Measurements from ENCODE around the gene DISP1. TPM values are rescaled to one million over a fixed set of nuclear protein-coding genes. Genes with fewer than 3 reads are reported as not detected.

Gene DISP1, protein sequence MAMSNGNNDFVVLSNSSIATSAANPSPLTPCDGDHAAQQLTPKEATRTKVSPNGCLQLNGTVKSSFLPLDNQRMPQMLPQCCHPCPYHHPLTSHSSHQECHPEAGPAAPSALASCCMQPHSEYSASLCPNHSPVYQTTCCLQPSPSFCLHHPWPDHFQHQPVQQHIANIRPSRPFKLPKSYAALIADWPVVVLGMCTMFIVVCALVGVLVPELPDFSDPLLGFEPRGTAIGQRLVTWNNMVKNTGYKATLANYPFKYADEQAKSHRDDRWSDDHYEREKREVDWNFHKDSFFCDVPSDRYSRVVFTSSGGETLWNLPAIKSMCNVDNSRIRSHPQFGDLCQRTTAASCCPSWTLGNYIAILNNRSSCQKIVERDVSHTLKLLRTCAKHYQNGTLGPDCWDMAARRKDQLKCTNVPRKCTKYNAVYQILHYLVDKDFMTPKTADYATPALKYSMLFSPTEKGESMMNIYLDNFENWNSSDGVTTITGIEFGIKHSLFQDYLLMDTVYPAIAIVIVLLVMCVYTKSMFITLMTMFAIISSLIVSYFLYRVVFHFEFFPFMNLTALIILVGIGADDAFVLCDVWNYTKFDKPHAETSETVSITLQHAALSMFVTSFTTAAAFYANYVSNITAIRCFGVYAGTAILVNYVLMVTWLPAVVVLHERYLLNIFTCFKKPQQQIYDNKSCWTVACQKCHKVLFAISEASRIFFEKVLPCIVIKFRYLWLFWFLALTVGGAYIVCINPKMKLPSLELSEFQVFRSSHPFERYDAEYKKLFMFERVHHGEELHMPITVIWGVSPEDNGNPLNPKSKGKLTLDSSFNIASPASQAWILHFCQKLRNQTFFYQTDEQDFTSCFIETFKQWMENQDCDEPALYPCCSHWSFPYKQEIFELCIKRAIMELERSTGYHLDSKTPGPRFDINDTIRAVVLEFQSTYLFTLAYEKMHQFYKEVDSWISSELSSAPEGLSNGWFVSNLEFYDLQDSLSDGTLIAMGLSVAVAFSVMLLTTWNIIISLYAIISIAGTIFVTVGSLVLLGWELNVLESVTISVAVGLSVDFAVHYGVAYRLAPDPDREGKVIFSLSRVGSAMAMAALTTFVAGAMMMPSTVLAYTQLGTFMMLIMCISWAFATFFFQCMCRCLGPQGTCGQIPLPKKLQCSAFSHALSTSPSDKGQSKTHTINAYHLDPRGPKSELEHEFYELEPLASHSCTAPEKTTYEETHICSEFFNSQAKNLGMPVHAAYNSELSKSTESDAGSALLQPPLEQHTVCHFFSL (N-terminal part only)
- 1.5 to 2.0 TPM (median 1.8 TPM) in 5 replicates for total RNA-seq (2022; extraction: Qiagen RNA extraction)

GRCh38 chr1:222814536-222815439 is at the start of gene DISP1:
TSS of gene DISP1 (plus strand) at chr1:222815039. CDS start at chr1:222942824, 127,785 bp downstream.

Other genes with a start within 250 kb of the DISP1 start
- 7.5 to 11.2 TPM (median 8.7 TPM) in 5 replicates for gene TAF1A, start 225.1 kb upstream of the DISP1 start, total RNA-seq (2022; extraction: Qiagen RNA extraction)
- gene MIA3, start 196.9 kb upstream of the DISP1 start, total RNA-seq (2022; extraction: Qiagen RNA extraction), result 18.8 to 24.1 TPM (median 22.3 TPM) in 5 replicates
- gene AIDA, start 102.5 kb upstream of the DISP1 start, total RNA-seq (2022; extraction: Qiagen RNA extraction), result 60.7 to 69.9 TPM (median 68.4 TPM) in 5 replicates
- gene BROX, start 102.5 kb upstream of the DISP1 start, total RNA-seq (2022; extraction: Qiagen RNA extraction), result 17.8 to 23.9 TPM (median 18.4 TPM) in 5 replicates
- not detected in 5 replicates for gene FAM177B, start 77.8 kb upstream of the DISP1 start, total RNA-seq (2022; extraction: Qiagen RNA extraction)